GM23338 (cell line): ENCODE data around the gene ABCG8. TPM values are rescaled to one million over a fixed set of nuclear protein-coding genes. Genes with fewer than 3 reads are reported as not detected.

ENCODE experiments used
- ATAC-seq: fragments of 200-7000 bp; cut with Tn5 transposase; 3 replicates; pipeline ENCODE4 v1.9.1; 2020
- DNase-seq: peaks from one replicate; pipeline ENCODE4 v3.0.0-alpha.2; 2015; ENCODE audit warnings: low spot score
- H2AFZ ChIP-seq: fragments of 200-600 bp; sonication (generic); 2 replicates; pipeline ENCODE4 v1.8.0; 2016; ENCODE audit warnings: antibody characterized with exemption, mild to moderate bottlenecking, moderate library complexity
- H3F3A ChIP-seq: fragments of 200-600 bp; sonication (generic); replicated peaks from 2 replicates; pipeline ENCODE4 v1.8.0; 2017; ENCODE audit warnings: antibody characterized with exemption, mixed run types, low read depth
- H3K27ac ChIP-seq: fragments of 200-600 bp; sonication (generic); 2 replicates; pipeline ENCODE4 v1.6.1; 2016; ENCODE audit warnings: low read depth
- H3K27me3 ChIP-seq: fragments of 200-600 bp; sonication (generic); 2 replicates; pipeline ENCODE4 v1.8.0; 2016; ENCODE audit warnings: mild to moderate bottlenecking, mixed run types, moderate library complexity; ENCODE audit not compliant: insufficient read depth
- H3K36me3 ChIP-seq: fragments of 200-600 bp; sonication (generic); 2 replicates; pipeline ENCODE4 v1.8.0; 2016; ENCODE audit warnings: mild to moderate bottlenecking; ENCODE audit not compliant: insufficient read depth
- H3K4me1 ChIP-seq: fragments of 200-600 bp; sonication (generic); 2 replicates; pipeline ENCODE4 v1.8.0; 2016; ENCODE audit warnings: mild to moderate bottlenecking, moderate library complexity; ENCODE audit not compliant: insufficient read depth
- H3K4me2 ChIP-seq: fragments of 200-600 bp; sonication (generic); 2 replicates; pipeline ENCODE4 v1.7.1; 2017; ENCODE audit warnings: mixed run types
- H3K4me3 ChIP-seq: fragments of 200-600 bp; sonication (generic); 2 replicates; pipeline ENCODE4 v1.6.1; 2016; ENCODE audit warnings: mixed run types
- H3K79me2 ChIP-seq: fragments of 200-600 bp; sonication (generic); replicated peaks from 2 replicates; pipeline ENCODE4 v1.8.0; 2017; ENCODE audit warnings: mild to moderate bottlenecking; ENCODE audit not compliant: insufficient read depth
- H3K9me2 ChIP-seq: fragments of 200-600 bp; sonication (generic); 2 replicates; pipeline ENCODE4 v1.8.0; 2017; ENCODE audit not compliant: insufficient read depth
- H4K20me1 ChIP-seq: fragments of 200-600 bp; sonication (generic); replicated peaks from 2 replicates; pipeline ENCODE4 v1.8.0; 2017; ENCODE audit warnings: mild to moderate bottlenecking; ENCODE audit not compliant: insufficient read depth
- H3K27ac Mint-ChIP-seq: 2 replicates; pipeline ENCODE4 v1.8.0; 2020; ENCODE audit warnings: inconsistent platforms, mild to moderate bottlenecking, moderate library complexity, mixed read lengths
- H3K27me3 Mint-ChIP-seq: 3 replicates; pipeline ENCODE4 v1.8.0; 2022; ENCODE audit warnings: low read depth, mild to moderate bottlenecking, moderate library complexity, mixed read lengths, inconsistent platforms; ENCODE audit not compliant: insufficient read depth, poor library complexity
- H3K36me3 Mint-ChIP-seq: 3 replicates; pipeline ENCODE4 v1.8.0; 2021; ENCODE audit warnings: low read depth, mild to moderate bottlenecking, inconsistent platforms, moderate library complexity, mixed read lengths
- H3K4me1 Mint-ChIP-seq: 3 replicates; pipeline ENCODE4 v1.8.0; 2020; ENCODE audit warnings: mild to moderate bottlenecking, inconsistent platforms, mixed read lengths
- H3K4me3 Mint-ChIP-seq: 3 replicates; pipeline ENCODE4 v1.8.0; 2021; ENCODE audit warnings: moderate library complexity, mild to moderate bottlenecking, inconsistent platforms, mixed read lengths
- H3K9me3 Mint-ChIP-seq: 3 replicates; pipeline ENCODE4 v1.8.0; 2020; ENCODE audit warnings: moderate library complexity, mild to moderate bottlenecking, inconsistent platforms, mixed read lengths
- CREB1 ChIP-seq: fragments of 250-450 bp; sonication (Bioruptor Pico); IDR thresholded peaks from 2 replicates; pipeline ENCODE4 v1.5.0; 2020; ENCODE audit warnings: low read depth, mild to moderate bottlenecking, moderate library complexity
- CTCF ChIP-seq, 2 experiments: fragments of 200-600 bp in 1 of 2; sonication (generic) in 1 of 2; conservative IDR thresholded peaks; 2 replicates each; pipeline versions ENCODE4 v1.5.1 to v1.6.1; 2016 to 2017; ENCODE audit warnings: antibody characterized with exemption in 2 of 2, low read depth in 2 of 2, mild to moderate bottlenecking in 2 of 2, moderate library complexity in 1 of 2
- ETS1 ChIP-seq: IDR thresholded peaks from 2 replicates; pipeline ENCODE4 v1.6.1; 2016; ENCODE audit warnings: antibody characterized with exemption
- EZH2 ChIP-seq: fragments of 200-600 bp; sonication (generic); IDR thresholded peaks from one replicate; pipeline ENCODE4 v1.8.0; 2017; ENCODE audit warnings: antibody characterized with exemption, mild to moderate bottlenecking, low read depth; ENCODE audit not compliant: unreplicated experiment
- JUNB ChIP-seq: IDR thresholded peaks from one replicate; pipeline ENCODE4 v1.6.1; 2016; ENCODE audit warnings: antibody characterized with exemption; ENCODE audit not compliant: unreplicated experiment
- STAT1 ChIP-seq: IDR thresholded peaks from one replicate; pipeline ENCODE4 v1.6.1; 2016; ENCODE audit warnings: antibody characterized with exemption; ENCODE audit not compliant: unreplicated experiment
- ZNF114 ChIP-seq: fragments of 250-450 bp; sonication (Bioruptor Pico); IDR thresholded peaks from 2 replicates; pipeline ENCODE4 v1.5.0; 2020; ENCODE audit warnings: mild to moderate bottlenecking, moderate library complexity
- ZNF331 ChIP-seq: fragments of 250-450 bp; sonication (Bioruptor Pico); IDR thresholded peaks from 2 replicates; pipeline ENCODE4 v1.5.0; 2020; ENCODE audit warnings: low read depth, mild to moderate bottlenecking, moderate library complexity
- ZNF462 ChIP-seq: fragments of 250-450 bp; sonication (Bioruptor Pico); IDR thresholded peaks from 2 replicates; pipeline ENCODE4 v1.5.0; 2020; ENCODE audit warnings: mild to moderate bottlenecking, moderate library complexity
- polyA plus RNA-seq: library from polyadenylated mRNA; unstranded; fragments of >200 nt; fragmentation: Nextera tagmentation; extraction: Ambion mirVana; gene quantifications from 2 replicates; pipeline ENCODE4 v1.2.1, GENCODE V29; 2016
- total RNA-seq: library from RNA; depleted of rRNA; stranded (reverse); fragments of >200 nt; shearing (Covaris generic); gene quantifications from 2 replicates; pipeline ENCODE4 v1.2.3, GENCODE V29; 2014
- TF ChIP-seq, protein P1 (sequence below): IDR thresholded peaks from one replicate; pipeline ENCODE4 v1.6.1; 2018; ENCODE audit warnings: antibody characterized with exemption; ENCODE audit not compliant: unreplicated experiment

Gene ABCG8
- total and polyA plus RNA-seq, 2 experiments from 2014 or later, result 0.19 to 0.35 TPM

- Histone ChIP-seq H3K27me3 (no peaks in the 10 kb centered on the region), H3F3A (no peaks in the 10 kb centered on the region), H2AFZ (no peak overlapping the region), H3K4me3 (no peak overlapping the region), H3K79me2 (no peaks in the 10 kb centered on the region), H4K20me1 (no peaks in the 10 kb centered on the region), H3K9me2 (no peaks in the 10 kb centered on the region), H3K27ac (no peak overlapping the region), H3K4me2 (no peak overlapping the region), H3K4me1 (no peaks in the 10 kb centered on the region), H3K36me3 (no peaks in the 10 kb centered on the region)
- DNase-seq, result no peak
- ATAC-seq, result no peak
- H3K4me1 Mint-ChIP-seq, result peaks cover 4% of the 10 kb centered on the region; the same call in 1 of the 3 replicates
- peaks cover 3% of the 10 kb centered on the region for H3K27me3 Mint-ChIP-seq
- no peak for TF ChIP-seq STAT1
- no peak for TF ChIP-seq ZNF462 (CRISPR knock-in tag)
- no peak for TF ChIP-seq EZH2
- TF ChIP-seq JUNB, result no peak
- TF ChIP-seq, protein P1, sequence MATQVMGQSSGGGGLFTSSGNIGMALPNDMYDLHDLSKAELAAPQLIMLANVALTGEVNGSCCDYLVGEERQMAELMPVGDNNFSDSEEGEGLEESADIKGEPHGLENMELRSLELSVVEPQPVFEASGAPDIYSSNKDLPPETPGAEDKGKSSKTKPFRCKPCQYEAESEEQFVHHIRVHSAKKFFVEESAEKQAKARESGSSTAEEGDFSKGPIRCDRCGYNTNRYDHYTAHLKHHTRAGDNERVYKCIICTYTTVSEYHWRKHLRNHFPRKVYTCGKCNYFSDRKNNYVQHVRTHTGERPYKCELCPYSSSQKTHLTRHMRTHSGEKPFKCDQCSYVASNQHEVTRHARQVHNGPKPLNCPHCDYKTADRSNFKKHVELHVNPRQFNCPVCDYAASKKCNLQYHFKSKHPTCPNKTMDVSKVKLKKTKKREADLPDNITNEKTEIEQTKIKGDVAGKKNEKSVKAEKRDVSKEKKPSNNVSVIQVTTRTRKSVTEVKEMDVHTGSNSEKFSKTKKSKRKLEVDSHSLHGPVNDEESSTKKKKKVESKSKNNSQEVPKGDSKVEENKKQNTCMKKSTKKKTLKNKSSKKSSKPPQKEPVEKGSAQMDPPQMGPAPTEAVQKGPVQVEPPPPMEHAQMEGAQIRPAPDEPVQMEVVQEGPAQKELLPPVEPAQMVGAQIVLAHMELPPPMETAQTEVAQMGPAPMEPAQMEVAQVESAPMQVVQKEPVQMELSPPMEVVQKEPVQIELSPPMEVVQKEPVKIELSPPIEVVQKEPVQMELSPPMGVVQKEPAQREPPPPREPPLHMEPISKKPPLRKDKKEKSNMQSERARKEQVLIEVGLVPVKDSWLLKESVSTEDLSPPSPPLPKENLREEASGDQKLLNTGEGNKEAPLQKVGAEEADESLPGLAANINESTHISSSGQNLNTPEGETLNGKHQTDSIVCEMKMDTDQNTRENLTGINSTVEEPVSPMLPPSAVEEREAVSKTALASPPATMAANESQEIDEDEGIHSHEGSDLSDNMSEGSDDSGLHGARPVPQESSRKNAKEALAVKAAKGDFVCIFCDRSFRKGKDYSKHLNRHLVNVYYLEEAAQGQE, result no peak
- TF ChIP-seq ETS1, result no peak
- no peak for TF ChIP-seq ZNF331 (CRISPR knock-in tag)
- TF ChIP-seq CREB1 (CRISPR knock-in tag), result no peak
- TF ChIP-seq ZNF114, result no peak
- no peak for TF ChIP-seq CTCF (conservative IDR thresholded peaks at IDR 0.05; ENCODE audit: low read depth in 2 of 2)
- no peak overlapping the region for H3K4me3 Mint-ChIP-seq
- no peaks in the 10 kb centered on the region for H3K36me3 Mint-ChIP-seq
- H3K9me3 Mint-ChIP-seq, result no peaks in the 10 kb centered on the region
- H3K27ac Mint-ChIP-seq, result no peak overlapping the region
Observed at GRCh38 chr2:43824512-43824911, 14.3 kb upstream of the ABCG8 start.
